MM.1S (cell line): ENCODE data around the gene DNAL1.

Experiments used
- DNase-seq: peaks from one replicate; pipeline ENCODE4 v3.0.0-alpha.2; 2015
- H2AFZ ChIP-seq: fragments of 300-600 bp; sonication (generic); 2 replicates; pipeline ENCODE4 v1.6.0; 2016; ENCODE audit warnings: antibody characterized with exemption, low read length
- H3F3A ChIP-seq: fragments of 300-600 bp; sonication (generic); 2 replicates; pipeline ENCODE4 v1.6.1; 2016; ENCODE audit warnings: mild to moderate bottlenecking, antibody characterized with exemption, low read length, moderate library complexity, mixed read lengths; ENCODE audit not compliant: insufficient read depth
- H3K27ac ChIP-seq: fragments of 300-600 bp; sonication (generic); 2 replicates; pipeline ENCODE4 v1.5.1; 2016; ENCODE audit warnings: mild to moderate bottlenecking, low read length
- H3K27me3 ChIP-seq: fragments of 300-600 bp; sonication (generic); replicated peaks from 2 replicates; pipeline ENCODE4 v1.6.0; 2016; ENCODE audit warnings: low read length; ENCODE audit not compliant: insufficient read depth
- H3K36me3 ChIP-seq: fragments of 300-600 bp; sonication (generic); replicated peaks from 2 replicates; pipeline ENCODE4 v1.6.1; 2016; ENCODE audit warnings: mild to moderate bottlenecking, low read length, mixed read lengths; ENCODE audit not compliant: insufficient read depth
- H3K4me1 ChIP-seq: fragments of 300-600 bp; sonication (generic); 2 replicates; pipeline ENCODE4 v1.6.1; 2016; ENCODE audit warnings: low read length, mixed read lengths
- H3K4me2 ChIP-seq: fragments of 300-600 bp; sonication (generic); 2 replicates; pipeline ENCODE4 v1.6.0; 2016; ENCODE audit warnings: low read depth, low read length
- H3K4me3 ChIP-seq: fragments of 300-600 bp; sonication (generic); 2 replicates; pipeline ENCODE4 v1.5.1; 2016; ENCODE audit warnings: low read length, mixed read lengths
- H3K79me2 ChIP-seq: fragments of 300-600 bp; sonication (generic); 2 replicates; pipeline ENCODE4 v1.6.1; 2016; ENCODE audit warnings: mixed run types, low read length, mixed read lengths
- H3K9ac ChIP-seq: fragments of 300-600 bp; sonication (generic); 2 replicates; pipeline ENCODE4 v1.6.1; 2016; ENCODE audit warnings: low read length, mixed read lengths
- H3K9me2 ChIP-seq: fragments of 300-600 bp; sonication (generic); replicated peaks from 2 replicates; pipeline ENCODE4 v1.6.1; 2016; ENCODE audit warnings: mild to moderate bottlenecking, low read length, mixed read lengths; ENCODE audit not compliant: insufficient read depth
- H3K9me3 ChIP-seq: fragments of 300-600 bp; sonication (generic); replicated peaks from 2 replicates; pipeline ENCODE4 v1.6.1; 2016; ENCODE audit warnings: mild to moderate bottlenecking, low read length, mixed read lengths; ENCODE audit not compliant: insufficient read depth
- H4K20me1 ChIP-seq: fragments of 300-600 bp; sonication (generic); 2 replicates; pipeline ENCODE4 v1.6.1; 2016; ENCODE audit warnings: mild to moderate bottlenecking, low read length, moderate library complexity, mixed read lengths; ENCODE audit not compliant: insufficient read depth
- CTCF ChIP-seq: fragments of 300-600 bp; sonication (generic); IDR thresholded peaks from 2 replicates; pipeline ENCODE4 v1.5.1; 2016; ENCODE audit warnings: antibody characterized with exemption, low read length, mixed read lengths
- EZH2 ChIP-seq: fragments of 300-600 bp; sonication (generic); optimal IDR thresholded peaks from 2 replicates; pipeline ENCODE3; 2017; ENCODE audit warnings: low read depth, mild to moderate bottlenecking, antibody characterized with exemption, low read length, mixed read lengths
- EZH2phosphoT487 ChIP-seq: fragments of 300-600 bp; sonication (generic); IDR thresholded peaks from 2 replicates; pipeline ENCODE4 v1.6.1; 2018; ENCODE audit warnings: antibody characterized with exemption, low read length

The DNAL1 gene

GRCh38 chr14:73667854-73668253 lies 23.1 kb downstream of the DNAL1 start:
- Histone ChIP-seq H3K9me2 (no peaks in the 10 kb centered on the region), H3K27ac (no peak overlapping the region), H3K36me3 (no peaks in the 10 kb centered on the region), H3K4me3 (no peak overlapping the region), H3K27me3 (no peaks in the 10 kb centered on the region), H2AFZ (no peak overlapping the region), H3K9ac (no peak overlapping the region), H3K4me1 (no peaks in the 10 kb centered on the region), H3K9me3 (no peaks in the 10 kb centered on the region), H3K79me2 (no peaks in the 10 kb centered on the region), H4K20me1 (no peaks in the 10 kb centered on the region), H3F3A (no peaks in the 10 kb centered on the region), H3K4me2 (no peak overlapping the region)
- no peak for DNase-seq
- no peak for TF ChIP-seq EZH2phosphoT487
- TF ChIP-seq EZH2 = no peak
- no peak for TF ChIP-seq CTCF

GRCh38 chr14:73674986-73675385 lies 30.2 kb downstream of the DNAL1 start:
- Histone ChIP-seq H3K9ac (no peak overlapping the region), H3K4me1 (no peaks in the 10 kb centered on the region), H2AFZ (no peak overlapping the region), H3K9me2 (no peaks in the 10 kb centered on the region), H3K9me3 (no peaks in the 10 kb centered on the region), H3K27ac (no peak overlapping the region), H4K20me1 (no peaks in the 10 kb centered on the region), H3K79me2 (no peaks in the 10 kb centered on the region), H3K4me3 (no peak overlapping the region), H3K4me2 (no peak overlapping the region), H3K36me3 (no peaks in the 10 kb centered on the region), H3F3A (no peaks in the 10 kb centered on the region), H3K27me3 (no peaks in the 10 kb centered on the region)
- TF ChIP-seq CTCF = no peak
- no peak for DNase-seq

GRCh38 chr14:73678698-73679097 lies 33.9 kb downstream of the DNAL1 start:
- H3K4me3 ChIP-seq = no peak overlapping the region

More at GRCh38 chr14:73678698-73679097, 33.9 kb downstream of the DNAL1 start:
- Histone ChIP-seq H3K9me2 (no peaks in the 10 kb centered on the region), H3F3A (no peaks in the 10 kb centered on the region), H3K4me1 (no peaks in the 10 kb centered on the region), H3K79me2 (no peaks in the 10 kb centered on the region), H2AFZ (no peak overlapping the region), H4K20me1 (no peaks in the 10 kb centered on the region), H3K9me3 (no peaks in the 10 kb centered on the region), H3K27me3 (no peaks in the 10 kb centered on the region), H3K36me3 (no peaks in the 10 kb centered on the region), H3K9ac (no peak overlapping the region), H3K27ac (no peak overlapping the region), H3K4me2 (no peak overlapping the region)
- DNase-seq = no peak
- TF ChIP-seq CTCF (no peak), EZH2 (no peak), EZH2phosphoT487 (no peak)
